Endothelial cell of umbilical vein (primary cell): Measurements from ENCODE around the gene BRCA2. TPM values are rescaled to one million over a fixed set of nuclear protein-coding genes. Genes with fewer than 3 reads are reported as not detected.

Experiments used
- BruUV-seq: library from RNA; stranded (reverse); fragments of 400-500 nt; replicated peaks from 2 replicates; lab custom pipeline; 2021; lab: Mats Ljungman, UMichigan
- CTCF ChIA-PET: fragments of 300-600, 350-600 bp; sonication (Branson Sonifier 250); formaldehyde crosslinking; loops from one replicate; lab custom pipeline; 2021; ENCODE audit warnings: antibody characterized with exemption, inconsistent platforms; lab: Charles Lee
- POLR2A ChIA-PET: fragments of 300-600, 350-600 bp; sonication (Branson Sonifier 250); formaldehyde crosslinking; loops from one replicate; lab custom pipeline; 2021; ENCODE audit warnings: antibody characterized with exemption, inconsistent platforms; lab: Charles Lee
- DNase-seq: peaks from one replicate; pipeline ENCODE4 v3.0.0-alpha.2; 2011; ENCODE audit warnings: low read depth, low spot score
- FAIRE-seq: peaks from 2 replicates; lab custom pipeline; 2011; peaks lifted over from hg19 to GRCh38; lab: Jason Lieb, UNC
- H2AFZ ChIP-seq: 2 replicates; pipeline ENCODE4 v1.6.0; 2012; ENCODE audit warnings: low read depth, low read length, control low read depth, inconsistent platforms
- H3K27ac ChIP-seq: 2 replicates; pipeline ENCODE4 v1.5.1; 2011; ENCODE audit warnings: low read depth, mild to moderate bottlenecking, control low read depth, low read length, moderate library complexity; ENCODE audit not compliant: insufficient read depth
- H3K27me3 ChIP-seq, 2 experiments: 2 replicates each; pipeline versions ENCODE4 v1.6.0 to v1.6.1; 2011; ENCODE audit warnings: low read length in 2 of 2, mixed read lengths in 1 of 2; ENCODE audit not compliant: control insufficient read depth in 2 of 2, insufficient read depth in 2 of 2
- H3K36me3 ChIP-seq, 2 experiments: 2 replicates in 1 of 2; 3 replicates in 1 of 2; pipeline ENCODE4 v1.5.1; 2011; ENCODE audit warnings: low read length in 2 of 2, mild to moderate bottlenecking in 1 of 2, moderate library complexity in 1 of 2; ENCODE audit not compliant: control insufficient read depth in 2 of 2, insufficient read depth in 2 of 2; ENCODE audit errors: extremely low read depth in 1 of 2
- H3K4me1 ChIP-seq: 3 replicates; pipeline ENCODE4 v1.5.1; 2011; ENCODE audit warnings: mild to moderate bottlenecking, low read length; ENCODE audit not compliant: control insufficient read depth, insufficient read depth; ENCODE audit errors: extremely low read depth
- H3K4me2 ChIP-seq: 2 replicates; pipeline ENCODE4 v1.6.1; 2011; ENCODE audit warnings: low read length, control low read depth, mixed read lengths; ENCODE audit not compliant: insufficient read depth
- H3K4me3 ChIP-seq, 3 experiments: fragments of 200-600 bp in 1 of 3; sonication (generic), shearing (Covaris generic) in 1 of 3; replicated peaks in 1 of 3; 2 replicates each; pipeline ENCODE4 v1.5.1; 2011 to 2016; ENCODE audit warnings: control low read depth in 3 of 3, low read length in 3 of 3, mild to moderate bottlenecking in 2 of 3, inconsistent platforms in 1 of 3, low read depth in 1 of 3, moderate library complexity in 1 of 3; ENCODE audit not compliant: insufficient read depth in 1 of 3
- H3K79me2 ChIP-seq: 2 replicates; pipeline ENCODE4 v1.6.0; 2012; ENCODE audit warnings: low read length, inconsistent platforms; ENCODE audit not compliant: control insufficient read depth, insufficient read depth
- H3K9ac ChIP-seq: replicated peaks from 2 replicates; pipeline ENCODE3; 2011; ENCODE audit warnings: low read length, control low read depth; ENCODE audit not compliant: insufficient read depth; ENCODE audit errors: extremely low read depth
- H3K9me1 ChIP-seq: replicated peaks from 3 replicates; pipeline ENCODE4 v1.6.0; 2011; ENCODE audit warnings: mild to moderate bottlenecking, low read length; ENCODE audit not compliant: control insufficient read depth, insufficient read depth; ENCODE audit errors: extremely low read depth
- H3K9me3 ChIP-seq: replicated peaks from 2 replicates; pipeline ENCODE4 v1.5.1; 2012; ENCODE audit warnings: low read length, inconsistent platforms; ENCODE audit not compliant: control insufficient read depth, insufficient read depth
- H4K20me1 ChIP-seq: replicated peaks from 2 replicates; pipeline ENCODE3; 2011; ENCODE audit warnings: mild to moderate bottlenecking, low read length; ENCODE audit not compliant: control insufficient read depth, insufficient read depth; ENCODE audit errors: extremely low read depth
- EZH2 ChIP-seq: IDR thresholded peaks from 2 replicates; pipeline ENCODE4 v1.6.1; 2012; ENCODE audit warnings: borderline replicate concordance, low read depth, mild to moderate bottlenecking, moderate library complexity, low read length, inconsistent platforms; ENCODE audit not compliant: severe bottlenecking
- FOS ChIP-seq: IDR thresholded peaks from 2 replicates; pipeline ENCODE4 v1.6.1; 2011; ENCODE audit warnings: mild to moderate bottlenecking, low read length, moderate library complexity, borderline replicate concordance; ENCODE audit not compliant: insufficient read depth
- GATA2 ChIP-seq: IDR thresholded peaks from 2 replicates; pipeline ENCODE4 v1.7.0; 2011; ENCODE audit warnings: low read depth, mild to moderate bottlenecking, moderate library complexity, mixed read lengths, low read length; ENCODE audit not compliant: insufficient read length, insufficient read depth
- JUN ChIP-seq: IDR thresholded peaks from 2 replicates; pipeline ENCODE4 v1.6.1; 2011; ENCODE audit warnings: borderline replicate concordance, low read depth; ENCODE audit not compliant: insufficient read length, insufficient read depth
- MAX ChIP-seq: IDR thresholded peaks from 2 replicates; pipeline ENCODE4 v1.6.1; 2011; ENCODE audit not compliant: insufficient read depth, insufficient read length
- MYC ChIP-seq: IDR thresholded peaks from one replicate; pipeline ENCODE4 v1.6.1; 2011; ENCODE audit warnings: mild to moderate bottlenecking, low read depth, low read length
- POLR2A ChIP-seq: IDR thresholded peaks from 2 replicates; pipeline ENCODE4 v1.6.1; 2012; ENCODE audit warnings: low read depth, mild to moderate bottlenecking, control low read depth, low read length
- POLR2AphosphoS5 ChIP-seq: IDR thresholded peaks from 2 replicates; pipeline ENCODE4 v1.6.1; 2012; ENCODE audit warnings: low read depth, mild to moderate bottlenecking, control low read depth, low read length, moderate library complexity; ENCODE audit not compliant: insufficient read depth
- dilution Hi-C: fragments of 300-500 bp; cut with MboI; formaldehyde crosslinking; loops from one replicate; pipeline ENCODE4 v1.15.0; 2019; ENCODE audit warnings: low sequenced_read_pairs; ENCODE audit not compliant: extremely low pct_ligation_motif_present
- intact Hi-C: fragments of 100-400 bp; cut with micrococcal nuclease; formaldehyde crosslinking; loops from one replicate; pipeline ENCODE4 v1.10.0; 2022
- polyA plus RNA-seq, 4 experiments: library from polyadenylated mRNA; depleted of rRNA in 3 of 4; stranded (reverse) in 3 of 4; unstranded in 1 of 4; fragments of >200 nt; gene quantifications; 2 replicates each; pipeline versions ENCODE4 v1.2.1 to v1.2.3, GENCODE V29; 2011 to 2012; ENCODE audit warnings: missing spikeins in 1 of 4
- total RNA-seq: library from RNA; stranded (reverse); gene quantifications from 2 replicates; pipeline ENCODE4 v1.2.3, GENCODE V29; 2021

Gene BRCA2
- total and polyA plus RNA-seq, 2 donors (not counting 3 experiments of a cell fraction or from before 2014, with no cell fraction given): 2.9 to 17.5 TPM

DNA sequence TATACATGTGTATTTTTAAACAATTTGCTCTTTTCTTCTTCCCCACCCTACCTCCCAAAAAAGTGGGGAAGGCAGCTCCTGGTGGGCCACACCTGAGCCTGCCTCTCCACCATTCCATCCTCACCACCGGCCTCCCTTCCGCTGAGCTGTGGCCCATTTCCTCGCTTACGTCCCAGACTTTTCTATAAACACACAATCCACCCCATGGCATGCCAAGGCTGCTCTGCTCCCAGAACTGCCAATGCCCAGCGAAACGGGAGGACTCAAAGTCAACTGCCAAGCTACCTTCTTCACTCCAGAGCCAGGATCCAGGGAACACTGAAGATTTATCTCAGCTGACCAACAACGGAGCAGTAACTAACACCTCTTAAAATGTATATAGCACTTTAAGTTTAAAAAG, 109.8 kb downstream of the BRCA2 start:
- no peaks in the 10 kb centered on the region for H3K9me1 ChIP-seq
- TF ChIP-seq MAX (no peak), FOS (no peak), MYC (no peak), JUN (no peak)
- no peaks in the 10 kb centered on the region for H3K36me3 ChIP-seq
- no peak overlapping the region for H3K9ac ChIP-seq
- H3K79me2 ChIP-seq: no peaks in the 10 kb centered on the region
- H3K4me2 ChIP-seq: no peak overlapping the region
- no peaks in the 10 kb centered on the region for H3K9me3 ChIP-seq
- no peak overlapping the region for H2AFZ ChIP-seq
- ChIA-PET CTCF (no interaction called here), POLR2A (no interaction called here)
- FAIRE-seq (no peak), DNase-seq (no peak)
- intact Hi-C loops (loop anchor here (5.0 to 10.0 kb wide), 2 partner anchors 112 to 180 kb away; partner anchors contain the start of gene N4BP2L2), dilution Hi-C loops (no loop called here)
- H3K4me3 ChIP-seq: no peak overlapping the region
- H3K4me1 ChIP-seq: peaks cover 13% of the 10 kb centered on the region
- no peaks in the 10 kb centered on the region for H4K20me1 ChIP-seq
- BruUV-seq: no TSS peak
- no peak overlapping the region for H3K27ac ChIP-seq
- H3K27me3 ChIP-seq: no peaks in the 10 kb centered on the region

GRCh38 chr13:32426191-32426989, 111.1 kb downstream of the BRCA2 start:
- peak overlapping the region; percentile 45 for H3K4me2 ChIP-seq
- TSS peak; percentile 5 for BruUV-seq
- no peak for DNase-seq
- peaks cover 13% of the 10 kb centered on the region for H3K4me1 ChIP-seq
- no peaks in the 10 kb centered on the region for H4K20me1 ChIP-seq
- H3K27me3 ChIP-seq: no peaks in the 10 kb centered on the region
- CTCF ChIA-PET: interaction anchor here (2.8 kb wide), 1 partner anchor 517 kb away, joined by 10 read pairs; no protein-coding TSS in a partner anchor
- no peaks in the 10 kb centered on the region for H3K9me1 ChIP-seq
- H3K9ac ChIP-seq: no peak overlapping the region
- H3K4me3 ChIP-seq: peak overlapping the region in 1 of 3 experiments; percentile 62
- peak overlapping the region; percentile 95 for H2AFZ ChIP-seq
- H3K79me2 ChIP-seq: no peaks in the 10 kb centered on the region
- dilution Hi-C loops (no loop called here), intact Hi-C loops (loop anchor here (5.0 to 10.0 kb wide), 2 partner anchors 111 to 182 kb away; partner anchors contain the start of gene N4BP2L2)
- no peaks in the 10 kb centered on the region for H3K9me3 ChIP-seq
- POLR2A ChIA-PET: no interaction called here
- no peaks in the 10 kb centered on the region for H3K36me3 ChIP-seq
- FAIRE-seq: peak; percentile 33
- TF ChIP-seq FOS (no peak), JUN (no peak), MAX (no peak), MYC (no peak), EZH2 (no peak), POLR2A (no peak), GATA2 (no peak), POLR2AphosphoS5 (no peak)
- no peak overlapping the region for H3K27ac ChIP-seq
